SK-N-SH (cell line): Measurements from ENCODE around the gene NPVF.

Source experiments
- CTCF ChIP-seq: fragments of 200-600 bp; sonication (generic); IDR thresholded peaks from 2 replicates; pipeline ENCODE4 v1.6.1; 2017; ENCODE audit warnings: antibody characterized with exemption, mild to moderate bottlenecking, moderate library complexity
- RXRA ChIP-seq: IDR thresholded peaks from 2 replicates; pipeline ENCODE4 v1.4.0; 2012; ENCODE audit warnings: low read depth, mild to moderate bottlenecking, borderline replicate concordance
- USF2 ChIP-seq: fragments of 150-350 bp; IDR thresholded peaks from 2 replicates; pipeline ENCODE4 v1.6.1; 2017; ENCODE audit warnings: antibody characterized with exemption, low read length, low read depth, borderline replicate concordance

- no peak; the same call in 1 of the 2 replicates for TF ChIP-seq CTCF
- TF ChIP-seq RXRA, result no peak
- no peak for TF ChIP-seq USF2
Measured at GRCh38 chr7:25180946-25181345, 47.3 kb downstream of the NPVF start.
